HCT116 (cell line): ENCODE data around the gene USP32. TPM values are rescaled to one million over a fixed set of nuclear protein-coding genes. Genes with fewer than 3 reads are reported as not detected.

Source experiments
- ATAC-seq: fragments of 200-7000 bp; cut with Tn5 transposase; 2 replicates; pipeline ENCODE4 v1.9.1; 2020; ENCODE audit warnings: mild to moderate bottlenecking, moderate library complexity
- BruUV-seq: library from RNA; stranded (reverse); fragments of 400-500 nt; replicated peaks from 2 replicates; lab custom pipeline; 2021; lab: Mats Ljungman, UMichigan
- CTCF ChIA-PET: fragments of 300-600 bp; sonication (Branson Sonifier 250); formaldehyde crosslinking; loops from one replicate; lab custom pipeline; 2021; ENCODE audit warnings: antibody characterized with exemption; lab: Charles Lee
- POLR2A ChIA-PET: fragments of 300-600, 350-600 bp; sonication (Branson Sonifier 250); formaldehyde crosslinking; loops from one replicate; lab custom pipeline; 2021; ENCODE audit warnings: antibody characterized with exemption; lab: Charles Lee
- RAD21 ChIA-PET, 2 experiments: fragments of 300-600 bp; sonication (Branson Sonifier 250); formaldehyde crosslinking; loops; one replicate each; lab custom pipeline; 2023; ENCODE audit warnings: low total read pairs in 2 of 2; ENCODE audit not compliant: uncharacterized antibody in 2 of 2, unreplicated experiment in 2 of 2, low non-redundant PET in 1 of 2; lab: Charles Lee
- DNase-seq: peaks from one replicate; pipeline ENCODE4 v3.0.0-alpha.2; 2010; ENCODE audit warnings: low read depth, low spot score
- H2AFZ ChIP-seq: fragments of 200-600 bp; shearing (Covaris generic), sonication (generic); 2 replicates; pipeline ENCODE4 v1.6.1; 2017; ENCODE audit warnings: low read depth, mixed run types, mixed read lengths, antibody characterized with exemption, low read length; ENCODE audit not compliant: poor library complexity, severe bottlenecking
- H3K27ac ChIP-seq: 2 replicates; pipeline ENCODE4 v1.5.1; 2012; ENCODE audit warnings: low read depth, low read length
- H3K27me3 ChIP-seq: fragments of 200-600 bp; sonication (generic); 2 replicates; pipeline ENCODE4 v1.6.1; 2016; ENCODE audit warnings: mixed run types, low read length, mixed read lengths; ENCODE audit not compliant: insufficient read depth
- H3K36me3 ChIP-seq, 2 experiments: fragments of 200-500 bp in 1 of 2; fragments of 200-600 bp in 1 of 2; sonication (Bioruptor generic) in 1 of 2; sonication (generic) in 1 of 2; 2 replicates each; pipeline versions ENCODE4 v1.5.1 to v1.6.1; 2014 to 2016; ENCODE audit warnings: low read length in 2 of 2, inconsistent platforms in 1 of 2, mixed read lengths in 1 of 2, mixed run types in 1 of 2; ENCODE audit not compliant: insufficient read depth in 2 of 2, control insufficient read depth in 1 of 2
- H3K4me1 ChIP-seq, 2 experiments: fragments of 200-600 bp in 1 of 2; sonication (generic) in 1 of 2; 2 replicates each; pipeline versions ENCODE4 v1.5.1 to v1.6.1; 2012 to 2017; ENCODE audit warnings: low read length in 2 of 2, inconsistent platforms in 1 of 2, mild to moderate bottlenecking in 1 of 2, mixed read lengths in 1 of 2, mixed run types in 1 of 2, moderate library complexity in 1 of 2; ENCODE audit not compliant: insufficient read depth in 2 of 2, control insufficient read depth in 1 of 2
- H3K4me2 ChIP-seq: fragments of 200-600 bp; sonication (generic); 2 replicates; pipeline ENCODE4 v1.6.1; 2017; ENCODE audit warnings: mixed run types, low read length, mixed read lengths
- H3K4me3 ChIP-seq, 2 experiments: fragments of 200-600 bp in 1 of 2; sonication (generic) in 1 of 2; replicated peaks in 1 of 2; 2 replicates each; pipeline ENCODE4 v1.5.1; 2011 to 2016; ENCODE audit warnings: low read length in 2 of 2, control low read depth in 1 of 2, low read depth in 1 of 2, mild to moderate bottlenecking in 1 of 2, mixed read lengths in 1 of 2, mixed run types in 1 of 2
- H3K79me2 ChIP-seq: fragments of 200-600 bp; sonication (generic); 2 replicates; pipeline ENCODE4 v1.6.1; 2017; ENCODE audit warnings: mild to moderate bottlenecking, mixed run types, low read length, moderate library complexity, mixed read lengths; ENCODE audit not compliant: insufficient read depth
- H3K9ac ChIP-seq: fragments of 200-600 bp; sonication (generic); 2 replicates; pipeline ENCODE4 v1.6.1; 2016; ENCODE audit warnings: low read length, mixed read lengths
- H3K9me2 ChIP-seq: fragments of 200-600 bp; sonication (generic), shearing (Covaris generic); 2 replicates; pipeline ENCODE4 v1.6.1; 2017; ENCODE audit warnings: mixed run types, mild to moderate bottlenecking, moderate library complexity; ENCODE audit not compliant: insufficient read depth
- H3K9me3 ChIP-seq, 2 experiments: fragments of 200-500 bp in 1 of 2; fragments of 200-600 bp in 1 of 2; sonication (Bioruptor generic) in 1 of 2; sonication (generic) in 1 of 2; 2 replicates each; pipeline ENCODE4 v1.6.1; 2014 to 2017; ENCODE audit warnings: low read length in 2 of 2, mixed read lengths in 2 of 2, inconsistent platforms in 1 of 2, low read depth in 1 of 2, mild to moderate bottlenecking in 1 of 2, mixed run types in 1 of 2, moderate library complexity in 1 of 2; ENCODE audit not compliant: control insufficient read depth in 1 of 2, insufficient read depth in 1 of 2
- H4K20me1 ChIP-seq: fragments of 200-600 bp; sonication (generic), shearing (Covaris generic); 2 replicates; pipeline ENCODE4 v1.6.1; 2017; ENCODE audit warnings: mixed run types, mild to moderate bottlenecking, moderate library complexity; ENCODE audit not compliant: insufficient read depth
- CBX3 ChIP-seq: IDR thresholded peaks from 2 replicates; pipeline ENCODE4 v1.6.1; 2012; ENCODE audit warnings: low read depth
- CEBPB ChIP-seq: IDR thresholded peaks from 2 replicates; pipeline ENCODE4 v1.6.1; 2012; ENCODE audit warnings: low read depth
- EGR1 ChIP-seq: IDR thresholded peaks from 2 replicates; pipeline ENCODE4 v1.6.1; 2012; ENCODE audit warnings: low read depth
- EZH2 ChIP-seq: fragments of 200-600 bp; sonication (generic); IDR thresholded peaks from 2 replicates; pipeline ENCODE4 v1.6.1; 2017; ENCODE audit warnings: antibody characterized with exemption, mixed run types
- EZH2phosphoT487 ChIP-seq: fragments of 200-600 bp; IDR thresholded peaks from 2 replicates; pipeline ENCODE4 v1.6.1; 2018; ENCODE audit warnings: antibody characterized with exemption, borderline replicate concordance
- JUND ChIP-seq: IDR thresholded peaks from 2 replicates; pipeline ENCODE4 v1.6.1; 2012
- MAX ChIP-seq: IDR thresholded peaks from 2 replicates; pipeline ENCODE4 v1.6.1; 2012
- POLR2A ChIP-seq: IDR thresholded peaks from 2 replicates; pipeline ENCODE4 v1.7.0; 2011; ENCODE audit warnings: borderline replicate concordance; ENCODE audit not compliant: insufficient read depth, insufficient read length; ENCODE audit errors: extremely low read depth
- POLR2AphosphoS5 ChIP-seq: IDR thresholded peaks from 2 replicates; pipeline ENCODE4 v1.6.1; 2011; ENCODE audit warnings: mild to moderate bottlenecking, low read depth, low read length, moderate library complexity
- RAD21 ChIP-seq: IDR thresholded peaks from 2 replicates; pipeline ENCODE4 v1.6.1; 2012; ENCODE audit warnings: low read depth, mild to moderate bottlenecking
- SP1 ChIP-seq: IDR thresholded peaks from 2 replicates; pipeline ENCODE4 v1.6.1; 2012; ENCODE audit warnings: low read depth
- SRF ChIP-seq: IDR thresholded peaks from 2 replicates; pipeline ENCODE4 v1.6.1; 2012; ENCODE audit warnings: low read depth
- YY1 ChIP-seq: IDR thresholded peaks from 2 replicates; pipeline ENCODE4 v1.6.1; 2011; ENCODE audit warnings: low read length, low read depth, moderate library complexity, mild to moderate bottlenecking; ENCODE audit not compliant: insufficient replicate concordance; ENCODE audit errors: extremely low read depth
- ZNF274 ChIP-seq: fragments of 200-500 bp; sonication (Bioruptor generic); IDR thresholded peaks from 2 replicates; pipeline ENCODE4 v1.6.1; 2014; ENCODE audit warnings: mild to moderate bottlenecking, low read depth, low read length, inconsistent platforms
- intact Hi-C: fragments of 100-400 bp; cut with micrococcal nuclease; formaldehyde crosslinking; loops from 2 replicates; pipeline ENCODE4 v1.10.0; 2022
- total RNA-seq: library from RNA; stranded (reverse); gene quantifications from one replicate; pipeline ENCODE4 v1.2.1, GENCODE V29; 2021; ENCODE audit not compliant: unreplicated experiment
- TF ChIP-seq, protein P1 (sequence below), 3 experiments: fragments of 200-600 bp in 1 of 3; sonication (generic) in 1 of 3; IDR thresholded peaks in 2 of 3; conservative IDR thresholded peaks in 1 of 3; 2 replicates each; pipeline ENCODE4 v1.5.1; 2012 to 2017; ENCODE audit warnings: low read depth in 2 of 3, low read length in 2 of 3, antibody characterized with exemption in 1 of 3, borderline replicate concordance in 1 of 3, control low read depth in 1 of 3, mild to moderate bottlenecking in 1 of 3, mixed read lengths in 1 of 3, mixed run types in 1 of 3, moderate library complexity in 1 of 3; ENCODE audit not compliant: insufficient read depth in 1 of 3
- TF ChIP-seq, protein P2 (sequence below): IDR thresholded peaks from 2 replicates; pipeline ENCODE4 v1.6.1; 2012
- TF ChIP-seq, protein P3 (sequence below): IDR thresholded peaks from 2 replicates; pipeline ENCODE4 v1.6.1; 2011; ENCODE audit warnings: mild to moderate bottlenecking, low read length, moderate library complexity; ENCODE audit not compliant: insufficient replicate concordance; ENCODE audit errors: extremely low read depth

Gene USP32
- total RNA-seq, 1 experiment from 2014 or later = 67.0 TPM

- TF ChIP-seq, protein P1, sequence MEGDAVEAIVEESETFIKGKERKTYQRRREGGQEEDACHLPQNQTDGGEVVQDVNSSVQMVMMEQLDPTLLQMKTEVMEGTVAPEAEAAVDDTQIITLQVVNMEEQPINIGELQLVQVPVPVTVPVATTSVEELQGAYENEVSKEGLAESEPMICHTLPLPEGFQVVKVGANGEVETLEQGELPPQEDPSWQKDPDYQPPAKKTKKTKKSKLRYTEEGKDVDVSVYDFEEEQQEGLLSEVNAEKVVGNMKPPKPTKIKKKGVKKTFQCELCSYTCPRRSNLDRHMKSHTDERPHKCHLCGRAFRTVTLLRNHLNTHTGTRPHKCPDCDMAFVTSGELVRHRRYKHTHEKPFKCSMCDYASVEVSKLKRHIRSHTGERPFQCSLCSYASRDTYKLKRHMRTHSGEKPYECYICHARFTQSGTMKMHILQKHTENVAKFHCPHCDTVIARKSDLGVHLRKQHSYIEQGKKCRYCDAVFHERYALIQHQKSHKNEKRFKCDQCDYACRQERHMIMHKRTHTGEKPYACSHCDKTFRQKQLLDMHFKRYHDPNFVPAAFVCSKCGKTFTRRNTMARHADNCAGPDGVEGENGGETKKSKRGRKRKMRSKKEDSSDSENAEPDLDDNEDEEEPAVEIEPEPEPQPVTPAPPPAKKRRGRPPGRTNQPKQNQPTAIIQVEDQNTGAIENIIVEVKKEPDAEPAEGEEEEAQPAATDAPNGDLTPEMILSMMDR (IDR thresholded peaks at IDR 0.05 in 2 of 3, conservative IDR thresholded peaks at IDR 0.05 in 1 of 3; ENCODE audit: borderline replicate concordance in 1 of 3, insufficient read depth in 1 of 3, low read depth in 2 of 3, low read length in 2 of 3) = no peak
- no peak for TF ChIP-seq JUND
Observed at GRCh38 chr17:60318830-60319229, 73.1 kb downstream of the USP32 start (continued).

GRCh38 chr17:60318326-60318725 lies 73.6 kb downstream of the USP32 start:
- Histone ChIP-seq H3K4me3 (no peak overlapping the region), H3K79me2 (peaks cover 40% of the 10 kb centered on the region), H4K20me1 (peaks cover 3% of the 10 kb centered on the region; the same call in 1 of the 2 replicates), H3K36me3 (no peaks in the 10 kb centered on the region), H3K4me2 (no peak overlapping the region), H2AFZ (no peak overlapping the region), H3K27ac (no peak overlapping the region), H3K4me1 (peaks cover 0 to 12% of the 10 kb centered on the region in 2 experiments; a peak in 3 of 4 replicates), H3K9me3 (no peaks in the 10 kb centered on the region), H3K27me3 (no peaks in the 10 kb centered on the region), H3K9me2 (no peaks in the 10 kb centered on the region; the same call in 1 of the 2 replicates), H3K9ac (no peak overlapping the region)
- intact Hi-C loops = no loop called here
- ChIA-PET CTCF (no interaction called here), RAD21 (no interaction called here), POLR2A (no interaction called here)
- no peak for ATAC-seq
- no peak for DNase-seq
- no TSS peak for BruUV-seq
- no peak for TF ChIP-seq ZNF274
- no peak for TF ChIP-seq EGR1
- no peak for TF ChIP-seq CEBPB
- no peak for TF ChIP-seq CBX3
- TF ChIP-seq EZH2 = no peak
- no peak for TF ChIP-seq EZH2phosphoT487
- TF ChIP-seq JUND = no peak
- no peak for TF ChIP-seq RAD21
- TF ChIP-seq, protein P2, sequence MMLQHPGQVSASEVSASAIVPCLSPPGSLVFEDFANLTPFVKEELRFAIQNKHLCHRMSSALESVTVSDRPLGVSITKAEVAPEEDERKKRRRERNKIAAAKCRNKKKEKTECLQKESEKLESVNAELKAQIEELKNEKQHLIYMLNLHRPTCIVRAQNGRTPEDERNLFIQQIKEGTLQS = no peak
- no peak for TF ChIP-seq SRF
- TF ChIP-seq SP1 = no peak
- no peak for TF ChIP-seq YY1
- TF ChIP-seq, protein P3, sequence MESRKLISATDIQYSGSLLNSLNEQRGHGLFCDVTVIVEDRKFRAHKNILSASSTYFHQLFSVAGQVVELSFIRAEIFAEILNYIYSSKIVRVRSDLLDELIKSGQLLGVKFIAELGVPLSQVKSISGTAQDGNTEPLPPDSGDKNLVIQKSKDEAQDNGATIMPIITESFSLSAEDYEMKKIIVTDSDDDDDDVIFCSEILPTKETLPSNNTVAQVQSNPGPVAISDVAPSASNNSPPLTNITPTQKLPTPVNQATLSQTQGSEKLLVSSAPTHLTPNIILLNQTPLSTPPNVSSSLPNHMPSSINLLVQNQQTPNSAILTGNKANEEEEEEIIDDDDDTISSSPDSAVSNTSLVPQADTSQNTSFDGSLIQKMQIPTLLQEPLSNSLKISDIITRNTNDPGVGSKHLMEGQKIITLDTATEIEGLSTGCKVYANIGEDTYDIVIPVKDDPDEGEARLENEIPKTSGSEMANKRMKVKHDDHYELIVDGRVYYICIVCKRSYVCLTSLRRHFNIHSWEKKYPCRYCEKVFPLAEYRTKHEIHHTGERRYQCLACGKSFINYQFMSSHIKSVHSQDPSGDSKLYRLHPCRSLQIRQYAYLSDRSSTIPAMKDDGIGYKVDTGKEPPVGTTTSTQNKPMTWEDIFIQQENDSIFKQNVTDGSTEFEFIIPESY = no peak
- TF ChIP-seq, protein P1 (IDR thresholded peaks at IDR 0.05 in 2 of 3, conservative IDR thresholded peaks at IDR 0.05 in 1 of 3; ENCODE audit: borderline replicate concordance in 1 of 3, insufficient read depth in 1 of 3, low read depth in 2 of 3, low read length in 2 of 3) = no peak
- TF ChIP-seq POLR2A = no peak
- TF ChIP-seq POLR2AphosphoS5 = no peak
- no peak for TF ChIP-seq MAX
